Measurements from ENCODE around the gene GRIN2D.

Gene GRIN2D

DNA sequence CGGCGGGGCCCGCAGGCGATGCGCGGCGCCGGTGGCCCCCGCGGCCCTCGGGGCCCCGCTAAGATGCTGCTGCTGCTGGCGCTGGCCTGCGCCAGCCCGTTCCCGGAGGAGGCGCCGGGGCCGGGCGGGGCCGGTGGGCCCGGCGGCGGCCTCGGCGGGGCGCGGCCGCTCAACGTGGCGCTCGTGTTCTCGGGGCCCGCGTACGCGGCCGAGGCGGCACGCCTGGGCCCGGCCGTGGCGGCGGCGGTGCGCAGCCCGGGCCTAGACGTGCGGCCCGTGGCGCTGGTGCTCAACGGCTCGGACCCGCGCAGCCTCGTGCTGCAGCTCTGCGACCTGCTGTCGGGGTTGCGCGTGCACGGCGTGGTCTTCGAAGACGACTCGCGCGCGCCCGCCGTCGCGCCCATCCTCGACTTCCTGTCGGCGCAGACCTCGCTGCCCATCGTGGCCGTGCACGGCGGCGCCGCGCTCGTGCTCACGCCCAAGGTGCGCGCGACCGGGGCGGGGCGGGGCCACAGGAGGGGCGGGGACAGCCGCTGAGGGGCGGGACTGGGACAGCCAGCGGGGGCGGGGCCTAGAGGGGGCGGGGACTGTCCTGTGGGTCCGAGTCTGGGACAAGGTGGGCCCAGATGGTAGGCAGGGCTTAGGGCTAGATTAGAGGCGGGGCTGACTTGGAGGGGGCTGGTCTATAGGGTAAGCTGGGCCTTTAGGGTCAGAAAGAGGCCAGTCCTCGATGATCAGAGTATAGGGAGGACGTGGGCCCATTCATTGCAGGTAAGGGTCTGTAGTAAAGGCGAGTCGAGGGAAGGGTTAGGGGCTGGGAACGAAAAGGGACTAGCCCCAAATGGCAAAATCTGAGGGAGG lies 5.1 kb downstream of the GRIN2D start:
- peak; percentile 65 to 90 for DNase-seq

DNA sequence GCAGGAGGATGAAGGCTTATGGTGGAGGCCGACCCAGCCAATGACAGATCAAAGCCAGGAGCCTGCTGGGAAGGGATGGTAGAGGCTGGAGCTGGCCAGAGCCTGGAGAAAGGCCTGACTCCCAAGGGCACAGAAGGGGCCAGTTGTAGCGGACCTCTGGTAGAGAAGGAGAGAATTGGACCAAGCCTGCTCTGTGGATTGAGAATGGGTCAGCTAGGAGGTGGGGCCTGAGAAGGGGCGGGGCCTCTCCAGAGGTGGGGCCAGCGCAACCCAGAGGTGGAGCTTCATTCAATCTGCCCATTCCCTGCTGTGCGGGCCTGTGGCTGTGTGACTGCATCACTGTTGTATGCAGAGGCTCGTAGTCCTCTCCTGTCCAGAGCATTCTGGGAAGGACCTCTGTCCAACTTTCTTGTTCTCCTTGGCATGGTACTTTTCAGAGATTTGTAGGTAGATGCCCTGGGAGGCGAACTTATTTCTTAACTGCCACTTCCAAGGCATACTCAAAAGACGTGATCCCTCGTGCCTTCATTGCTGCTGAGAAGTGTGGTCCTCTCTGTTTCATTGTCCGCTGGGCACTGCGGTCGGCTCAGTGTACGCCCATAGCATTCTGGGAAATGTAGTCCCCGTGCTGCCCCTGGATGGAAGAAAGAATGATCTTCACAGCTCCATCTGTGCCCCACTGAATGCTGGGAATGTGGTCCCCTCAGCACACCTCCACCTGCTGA lies 6.7 kb downstream of the GRIN2D start:
- DNase-seq, result peak; percentile 69 to 84

DNA sequence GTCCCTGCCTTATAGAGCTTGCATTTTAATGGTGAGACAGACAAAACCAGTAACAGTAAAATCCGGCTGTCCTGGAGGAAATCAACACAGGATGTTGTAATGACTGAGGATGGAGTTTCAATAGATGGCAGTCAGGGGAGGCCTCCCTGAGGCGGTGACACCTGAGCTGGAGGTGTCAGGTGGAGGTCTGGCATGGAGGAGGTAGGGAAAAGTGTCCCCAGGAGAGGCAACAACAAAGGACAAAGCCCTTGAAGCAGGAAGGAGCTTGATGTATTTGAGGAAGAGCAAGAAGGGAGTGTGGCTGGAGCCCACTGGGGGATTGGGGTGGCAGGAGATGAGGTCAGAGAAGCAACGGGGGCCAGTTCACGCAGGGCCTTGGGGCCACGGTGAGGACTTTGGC lies 7.8 kb downstream of the GRIN2D start:
- DNase-seq, result no peak

GRCh38 chr19:48403606-48404005 lies 10.1 kb downstream of the GRIN2D start:
- no peak for DNase-seq

GRCh38 chr19:48405010-48405659 lies 11.7 kb downstream of the GRIN2D start:
- DNase-seq, result no peak

GRCh38 chr19:48405850-48406249 lies 12.4 kb downstream of the GRIN2D start:
- no peak for DNase-seq

- DNase-seq, result no peak
Measured at GRCh38 chr19:48413879-48414587, 20.6 kb downstream of the GRIN2D start.

DNA sequence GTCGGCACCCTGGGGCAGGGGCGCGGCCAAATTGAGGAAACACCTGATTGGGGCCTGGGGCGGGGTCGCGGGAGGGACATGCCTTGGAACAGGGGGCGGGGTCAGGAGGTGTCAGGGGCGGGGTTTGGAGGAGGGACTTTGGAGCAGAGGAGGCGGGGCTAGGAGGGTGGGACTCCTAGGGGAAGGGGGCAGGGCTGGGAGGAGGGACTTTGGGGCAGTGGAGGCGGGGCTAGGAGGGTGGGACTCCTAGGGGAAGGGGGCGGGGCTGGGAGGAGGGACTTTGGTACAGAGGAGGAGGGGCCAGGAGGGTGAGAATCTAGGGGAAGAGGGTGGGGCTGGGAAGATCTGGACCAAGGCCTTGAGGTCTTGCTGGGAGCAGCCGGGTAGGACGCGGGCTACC lies 21.9 kb downstream of the GRIN2D start:
- peak in 1 of 2 experiments; percentile 42 for DNase-seq

GRCh38 chr19:48415806-48416221 lies 22.3 kb downstream of the GRIN2D start:
- DNase-seq, result no peak

GRCh38 chr19:48417421-48417820 lies 24.0 kb downstream of the GRIN2D start:
- DNase-seq, result no peak

DNA sequence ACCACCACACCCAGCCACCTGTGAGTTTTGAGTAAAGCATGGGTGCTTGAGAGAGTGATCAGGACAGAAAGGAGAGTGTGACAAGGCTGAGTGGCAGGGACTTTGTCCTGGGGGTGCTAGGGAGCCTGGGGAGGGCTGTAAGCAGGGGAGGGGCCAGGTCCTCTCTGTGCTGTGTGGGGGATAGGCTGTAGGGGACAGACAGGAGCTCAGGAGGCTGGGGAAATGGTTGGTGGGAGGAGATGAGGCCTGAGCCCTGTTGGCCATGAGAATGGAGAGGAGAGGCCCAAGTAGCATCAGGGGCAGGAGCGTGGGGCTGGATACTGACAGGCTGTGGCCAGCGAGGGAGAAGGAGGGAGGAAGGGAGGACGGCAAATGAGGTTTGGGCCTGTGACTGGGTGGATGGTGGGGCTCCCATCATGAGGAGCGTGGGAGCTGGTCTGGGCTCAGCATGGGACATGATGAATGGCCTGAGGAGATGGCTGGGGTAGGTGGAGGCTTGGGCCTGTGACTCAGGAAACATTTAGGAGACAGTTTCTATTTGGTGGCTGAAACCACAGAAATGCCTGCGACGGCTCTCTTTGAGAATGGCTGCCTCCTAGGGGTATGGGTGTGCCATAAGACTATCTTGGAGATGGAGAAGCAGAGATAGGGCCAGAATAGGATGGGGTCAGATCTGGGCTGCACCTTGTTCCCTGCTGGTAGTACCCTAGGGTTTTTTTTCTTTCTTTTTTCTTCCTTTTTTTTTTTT lies 25.0 kb downstream of the GRIN2D start:
- no peak for DNase-seq

- DNase-seq, result peak in 1 of 2 experiments; percentile 51
Measured at GRCh38 chr19:48419158-48419920, 25.9 kb downstream of the GRIN2D start.

DNA sequence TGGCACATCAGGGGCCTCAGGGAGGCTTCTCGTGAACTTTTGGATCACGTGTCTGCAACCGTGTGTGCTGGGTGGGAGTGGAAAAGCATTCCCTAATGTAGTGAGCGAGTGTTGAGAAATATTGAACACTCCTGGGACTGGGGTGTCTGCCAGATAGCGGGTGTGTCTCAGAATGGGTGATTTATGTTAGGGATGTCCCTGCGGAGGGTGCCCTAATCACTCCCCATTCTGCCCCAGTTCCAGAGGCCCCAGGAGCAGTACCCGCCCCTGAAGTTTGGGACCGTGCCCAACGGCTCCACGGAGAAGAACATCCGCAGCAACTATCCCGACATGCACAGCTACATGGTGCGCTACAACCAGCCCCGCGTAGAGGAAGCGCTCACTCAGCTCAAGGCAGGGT lies 28.1 kb downstream of the GRIN2D start:
- DNase-seq, result no peak

DNA sequence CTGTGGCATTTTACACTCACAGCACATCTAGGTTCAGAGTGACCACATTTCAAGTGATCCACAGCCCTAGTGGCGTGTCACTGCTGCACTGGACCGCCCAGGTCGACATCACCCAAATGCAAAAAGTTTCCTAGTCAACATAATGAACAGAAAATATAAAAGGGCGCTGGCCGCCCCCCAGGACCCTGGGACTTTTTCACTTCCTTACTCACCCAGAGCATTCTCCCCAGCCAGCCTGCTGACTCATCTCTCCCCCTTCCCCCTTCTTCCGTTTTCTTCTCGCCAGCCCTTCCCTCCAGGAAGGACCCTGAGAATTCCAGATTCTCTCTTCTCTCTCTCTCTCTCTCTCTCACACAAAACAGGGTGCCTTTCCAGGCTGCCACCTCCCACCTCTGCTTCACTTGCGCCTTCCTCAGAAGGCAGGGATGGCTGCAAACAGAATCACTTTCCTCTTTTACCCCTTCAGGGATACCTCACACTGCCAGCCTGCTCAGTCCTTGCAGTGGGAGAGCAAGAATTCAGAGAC lies 31.3 kb downstream of the GRIN2D start:
- DNase-seq, result no peak

DNA sequence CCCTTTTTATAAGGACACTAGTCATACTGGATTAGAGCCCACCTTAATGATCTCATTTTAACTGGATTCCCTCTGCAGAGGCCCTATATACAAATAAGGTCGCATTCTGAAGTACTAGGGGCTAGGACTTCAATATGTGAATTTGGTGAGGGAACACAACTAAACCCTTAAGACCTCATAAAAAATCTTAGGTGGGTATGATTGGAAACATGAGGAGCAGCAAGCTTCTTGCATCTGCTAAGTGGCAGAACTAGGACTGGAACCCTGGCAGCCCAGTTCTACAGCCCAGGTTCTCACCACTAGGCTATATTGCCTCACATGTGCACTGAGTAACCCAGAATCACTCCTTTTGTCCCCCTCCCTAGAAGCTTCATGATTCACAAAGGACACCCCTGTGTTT lies 35.2 kb downstream of the GRIN2D start:
- DNase-seq, result no peak

- DNase-seq, result no peak
Measured at GRCh38 chr19:48433337-48433736, 39.9 kb downstream of the GRIN2D start.

DNA sequence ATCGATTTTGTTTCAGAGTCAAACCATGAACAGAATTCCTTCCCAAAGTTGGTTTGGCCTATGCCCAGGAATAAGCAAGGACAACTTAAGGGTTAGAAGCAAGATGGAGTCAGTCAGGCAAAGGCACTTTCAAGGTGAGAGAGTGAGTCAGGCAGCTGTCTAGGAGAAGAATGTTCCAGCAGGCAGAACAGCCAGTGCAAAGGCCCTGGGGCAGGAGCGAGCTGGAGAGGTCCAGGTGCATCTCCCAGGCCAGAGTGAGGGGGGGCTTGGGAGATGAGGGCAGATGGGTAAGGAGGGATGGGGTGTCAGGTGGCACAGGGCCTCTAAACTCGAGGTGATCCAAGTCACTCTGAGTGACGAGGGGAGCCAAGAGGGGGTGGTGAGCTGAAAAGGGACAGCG lies 43.1 kb downstream of the GRIN2D start:
- DNase-seq, result no peak

- no peak for DNase-seq
Measured at GRCh38 chr19:48441360-48442050, 48.0 kb downstream of the GRIN2D start.

GRCh38 chr19:48442116-48443035 lies 48.9 kb downstream of the GRIN2D start:
- no peak for DNase-seq
